ENCODE results near the gene PNPLA1. TPM values are rescaled to one million over a fixed set of nuclear protein-coding genes. Genes with fewer than 3 reads are reported as not detected.

PNPLA1 gene
- total RNA-seq, 1 experiment from 2014 or later, result not detected

DNA sequence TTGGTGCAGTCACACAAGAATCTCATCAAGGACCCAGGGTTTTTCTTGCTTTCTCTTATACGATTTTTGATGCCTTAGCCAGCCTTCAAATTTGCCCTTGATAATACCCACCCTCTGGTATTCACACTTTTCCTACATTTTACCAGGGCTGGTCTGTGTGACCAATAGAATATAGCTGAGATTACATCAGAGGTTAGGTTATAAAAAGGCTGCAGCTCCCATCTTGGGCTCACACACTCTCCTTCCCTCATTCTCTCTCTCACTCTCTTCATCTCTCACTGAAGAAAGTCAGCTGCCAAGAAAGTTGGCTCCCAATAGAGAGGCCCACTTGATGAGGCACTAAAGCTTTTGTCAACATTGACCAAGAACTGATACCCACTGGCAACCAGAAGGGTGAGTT lies 4.1 kb upstream of the PNPLA1 start:
- BruUV-seq (replicated peaks), result no TSS peak
- TF ChIP-seq, protein P1, sequence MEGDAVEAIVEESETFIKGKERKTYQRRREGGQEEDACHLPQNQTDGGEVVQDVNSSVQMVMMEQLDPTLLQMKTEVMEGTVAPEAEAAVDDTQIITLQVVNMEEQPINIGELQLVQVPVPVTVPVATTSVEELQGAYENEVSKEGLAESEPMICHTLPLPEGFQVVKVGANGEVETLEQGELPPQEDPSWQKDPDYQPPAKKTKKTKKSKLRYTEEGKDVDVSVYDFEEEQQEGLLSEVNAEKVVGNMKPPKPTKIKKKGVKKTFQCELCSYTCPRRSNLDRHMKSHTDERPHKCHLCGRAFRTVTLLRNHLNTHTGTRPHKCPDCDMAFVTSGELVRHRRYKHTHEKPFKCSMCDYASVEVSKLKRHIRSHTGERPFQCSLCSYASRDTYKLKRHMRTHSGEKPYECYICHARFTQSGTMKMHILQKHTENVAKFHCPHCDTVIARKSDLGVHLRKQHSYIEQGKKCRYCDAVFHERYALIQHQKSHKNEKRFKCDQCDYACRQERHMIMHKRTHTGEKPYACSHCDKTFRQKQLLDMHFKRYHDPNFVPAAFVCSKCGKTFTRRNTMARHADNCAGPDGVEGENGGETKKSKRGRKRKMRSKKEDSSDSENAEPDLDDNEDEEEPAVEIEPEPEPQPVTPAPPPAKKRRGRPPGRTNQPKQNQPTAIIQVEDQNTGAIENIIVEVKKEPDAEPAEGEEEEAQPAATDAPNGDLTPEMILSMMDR (IDR thresholded peaks at IDR 0.05), result no peak
- TF ChIP-seq, protein P2, sequence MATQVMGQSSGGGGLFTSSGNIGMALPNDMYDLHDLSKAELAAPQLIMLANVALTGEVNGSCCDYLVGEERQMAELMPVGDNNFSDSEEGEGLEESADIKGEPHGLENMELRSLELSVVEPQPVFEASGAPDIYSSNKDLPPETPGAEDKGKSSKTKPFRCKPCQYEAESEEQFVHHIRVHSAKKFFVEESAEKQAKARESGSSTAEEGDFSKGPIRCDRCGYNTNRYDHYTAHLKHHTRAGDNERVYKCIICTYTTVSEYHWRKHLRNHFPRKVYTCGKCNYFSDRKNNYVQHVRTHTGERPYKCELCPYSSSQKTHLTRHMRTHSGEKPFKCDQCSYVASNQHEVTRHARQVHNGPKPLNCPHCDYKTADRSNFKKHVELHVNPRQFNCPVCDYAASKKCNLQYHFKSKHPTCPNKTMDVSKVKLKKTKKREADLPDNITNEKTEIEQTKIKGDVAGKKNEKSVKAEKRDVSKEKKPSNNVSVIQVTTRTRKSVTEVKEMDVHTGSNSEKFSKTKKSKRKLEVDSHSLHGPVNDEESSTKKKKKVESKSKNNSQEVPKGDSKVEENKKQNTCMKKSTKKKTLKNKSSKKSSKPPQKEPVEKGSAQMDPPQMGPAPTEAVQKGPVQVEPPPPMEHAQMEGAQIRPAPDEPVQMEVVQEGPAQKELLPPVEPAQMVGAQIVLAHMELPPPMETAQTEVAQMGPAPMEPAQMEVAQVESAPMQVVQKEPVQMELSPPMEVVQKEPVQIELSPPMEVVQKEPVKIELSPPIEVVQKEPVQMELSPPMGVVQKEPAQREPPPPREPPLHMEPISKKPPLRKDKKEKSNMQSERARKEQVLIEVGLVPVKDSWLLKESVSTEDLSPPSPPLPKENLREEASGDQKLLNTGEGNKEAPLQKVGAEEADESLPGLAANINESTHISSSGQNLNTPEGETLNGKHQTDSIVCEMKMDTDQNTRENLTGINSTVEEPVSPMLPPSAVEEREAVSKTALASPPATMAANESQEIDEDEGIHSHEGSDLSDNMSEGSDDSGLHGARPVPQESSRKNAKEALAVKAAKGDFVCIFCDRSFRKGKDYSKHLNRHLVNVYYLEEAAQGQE (IDR thresholded peaks at IDR 0.05; ENCODE audit: insufficient read depth in 1 of 2, low read depth in 2 of 2, low read length in 1 of 2), result no peak
- TF ChIP-seq SIN3A (IDR thresholded peaks at IDR 0.05; ENCODE audit: borderline replicate concordance, insufficient read depth, low read depth, low read length), result no peak
- no peak for TF ChIP-seq TCF7L2 (IDR thresholded peaks at IDR 0.05; ENCODE audit: low read depth, low read length)
- no peak for TF ChIP-seq POLR2AphosphoS5 (IDR thresholded peaks at IDR 0.05; ENCODE audit: low read depth, low read length)
- in situ Hi-C loops (cut with HindIII; ENCODE audit: low pct_unique_long_range_greater_than_20kb, low sequenced_read_pairs) (no loop called here), intact Hi-C loops (cut with micrococcal nuclease; ENCODE audit: unreplicated experiment) (no loop called here)
- CTCF ChIA-PET, result no interaction called here
- POLR2A ChIA-PET, result no interaction called here
- H3K4me1 ChIP-seq (ENCODE audit: control insufficient read depth, insufficient read depth, low read length), result peaks cover 10% of the 10 kb centered on the region
- H3K27ac ChIP-seq (ENCODE audit: low read length), result no peak overlapping the region
- H3K4me3 ChIP-seq (ENCODE audit: low read depth in 2 of 2, low read length in 2 of 2), result no peak overlapping the region
- DNase-seq (ENCODE audit: low read depth, low spot score) (no peak), ATAC-seq (no peak)
- no peaks in the 10 kb centered on the region for H3K9me3 ChIP-seq (ENCODE audit: control insufficient read depth, insufficient read depth, low read depth, low read length)
- no peaks in the 10 kb centered on the region for H3K36me3 ChIP-seq (ENCODE audit: control insufficient read depth, insufficient read depth, low read length)
- H3K27me3 ChIP-seq (ENCODE audit: control insufficient read depth, insufficient read depth, low read length), result peaks cover 5% of the 10 kb centered on the region; the same call in 1 of the 2 replicates

DNA sequence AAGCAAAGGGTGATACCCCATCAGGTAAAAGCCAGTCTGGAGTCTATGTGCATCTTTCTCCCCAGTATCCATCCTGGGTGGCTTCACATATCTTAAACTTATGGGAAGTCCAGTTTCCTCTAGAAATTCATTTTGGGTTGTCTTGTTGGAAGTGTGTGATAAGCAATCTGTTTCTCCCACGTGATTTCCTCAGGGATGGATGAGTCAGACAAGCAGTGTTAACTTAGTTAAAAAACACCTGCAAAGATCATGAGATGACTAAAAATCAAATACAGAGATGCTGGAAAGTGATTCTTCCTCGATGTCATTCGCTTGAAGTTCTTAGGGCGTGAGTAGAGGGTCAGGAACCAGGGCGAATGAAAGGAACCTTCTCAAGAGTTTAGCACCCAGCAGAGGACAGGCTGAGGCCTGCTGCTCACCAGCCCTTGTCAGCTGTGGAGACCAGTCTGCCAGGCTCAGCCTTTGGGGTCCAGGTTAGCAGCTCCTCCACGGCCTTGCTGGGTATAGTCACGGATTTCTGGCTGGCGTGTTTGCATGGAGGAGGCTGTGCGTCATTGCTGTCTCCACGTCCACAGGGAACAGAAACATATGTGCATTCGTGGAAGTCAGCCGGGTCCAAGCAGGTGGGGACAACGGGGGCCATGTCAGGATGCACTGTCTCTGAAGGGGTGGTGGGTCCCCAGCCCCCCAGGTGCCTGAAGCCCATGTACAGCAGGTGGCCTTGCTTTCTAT lies 2.8 kb upstream of the PNPLA1 start:
- ATAC-seq (no peak), DNase-seq (ENCODE audit: low read depth, low spot score) (no peak)
- ChIA-PET POLR2A (no interaction called here), CTCF (no interaction called here)
- BruUV-seq (replicated peaks), result no TSS peak
- H3K4me3 ChIP-seq (ENCODE audit: low read depth in 2 of 2, low read length in 2 of 2), result no peak overlapping the region
- in situ Hi-C loops (cut with HindIII; ENCODE audit: low pct_unique_long_range_greater_than_20kb, low sequenced_read_pairs), result no loop called here
- peaks cover 5% of the 10 kb centered on the region; the same call in 1 of the 2 replicates for H3K27me3 ChIP-seq (ENCODE audit: control insufficient read depth, insufficient read depth, low read length)
- TF ChIP-seq, protein P1 (IDR thresholded peaks at IDR 0.05), result no peak
- TF ChIP-seq SIN3A (IDR thresholded peaks at IDR 0.05; ENCODE audit: borderline replicate concordance, insufficient read depth, low read depth, low read length), result no peak
- TF ChIP-seq POLR2AphosphoS5 (IDR thresholded peaks at IDR 0.05; ENCODE audit: low read depth, low read length), result no peak
- H3K36me3 ChIP-seq (ENCODE audit: control insufficient read depth, insufficient read depth, low read length), result no peaks in the 10 kb centered on the region
- intact Hi-C loops (cut with micrococcal nuclease; ENCODE audit: unreplicated experiment), result no loop called here
- H3K4me1 ChIP-seq (ENCODE audit: control insufficient read depth, insufficient read depth, low read length), result peaks cover 10% of the 10 kb centered on the region
- no peak overlapping the region for H3K27ac ChIP-seq (ENCODE audit: low read length)
- no peaks in the 10 kb centered on the region for H3K9me3 ChIP-seq (ENCODE audit: control insufficient read depth, insufficient read depth, low read depth, low read length)
